GM23338 (cell line): ENCODE data around the gene C2CD5. TPM values are rescaled to one million over a fixed set of nuclear protein-coding genes. Genes with fewer than 3 reads are reported as not detected.

Experiments
- ATAC-seq: fragments of 200-7000 bp; cut with Tn5 transposase; 3 replicates; pipeline ENCODE4 v1.9.1; 2020
- DNase-seq: peaks from one replicate; pipeline ENCODE4 v3.0.0-alpha.2; 2015; ENCODE audit warnings: low spot score
- H2AFZ ChIP-seq: fragments of 200-600 bp; sonication (generic); 2 replicates; pipeline ENCODE4 v1.8.0; 2016; ENCODE audit warnings: antibody characterized with exemption, mild to moderate bottlenecking, moderate library complexity
- H3F3A ChIP-seq: fragments of 200-600 bp; sonication (generic); replicated peaks from 2 replicates; pipeline ENCODE4 v1.8.0; 2017; ENCODE audit warnings: antibody characterized with exemption, mixed run types, low read depth
- H3K27ac ChIP-seq: fragments of 200-600 bp; sonication (generic); 2 replicates; pipeline ENCODE4 v1.6.1; 2016; ENCODE audit warnings: low read depth
- H3K27me3 ChIP-seq: fragments of 200-600 bp; sonication (generic); 2 replicates; pipeline ENCODE4 v1.8.0; 2016; ENCODE audit warnings: mild to moderate bottlenecking, mixed run types, moderate library complexity; ENCODE audit not compliant: insufficient read depth
- H3K36me3 ChIP-seq: fragments of 200-600 bp; sonication (generic); 2 replicates; pipeline ENCODE4 v1.8.0; 2016; ENCODE audit warnings: mild to moderate bottlenecking; ENCODE audit not compliant: insufficient read depth
- H3K4me1 ChIP-seq: fragments of 200-600 bp; sonication (generic); 2 replicates; pipeline ENCODE4 v1.8.0; 2016; ENCODE audit warnings: mild to moderate bottlenecking, moderate library complexity; ENCODE audit not compliant: insufficient read depth
- H3K4me2 ChIP-seq: fragments of 200-600 bp; sonication (generic); 2 replicates; pipeline ENCODE4 v1.7.1; 2017; ENCODE audit warnings: mixed run types
- H3K4me3 ChIP-seq: fragments of 200-600 bp; sonication (generic); 2 replicates; pipeline ENCODE4 v1.6.1; 2016; ENCODE audit warnings: mixed run types
- H3K79me2 ChIP-seq: fragments of 200-600 bp; sonication (generic); replicated peaks from 2 replicates; pipeline ENCODE4 v1.8.0; 2017; ENCODE audit warnings: mild to moderate bottlenecking; ENCODE audit not compliant: insufficient read depth
- H3K9me2 ChIP-seq: fragments of 200-600 bp; sonication (generic); 2 replicates; pipeline ENCODE4 v1.8.0; 2017; ENCODE audit not compliant: insufficient read depth
- H4K20me1 ChIP-seq: fragments of 200-600 bp; sonication (generic); replicated peaks from 2 replicates; pipeline ENCODE4 v1.8.0; 2017; ENCODE audit warnings: mild to moderate bottlenecking; ENCODE audit not compliant: insufficient read depth
- H3K27ac Mint-ChIP-seq: 2 replicates; pipeline ENCODE4 v1.8.0; 2020; ENCODE audit warnings: inconsistent platforms, mild to moderate bottlenecking, moderate library complexity, mixed read lengths
- H3K27me3 Mint-ChIP-seq: 3 replicates; pipeline ENCODE4 v1.8.0; 2022; ENCODE audit warnings: low read depth, mild to moderate bottlenecking, moderate library complexity, mixed read lengths, inconsistent platforms; ENCODE audit not compliant: insufficient read depth, poor library complexity
- H3K36me3 Mint-ChIP-seq: 3 replicates; pipeline ENCODE4 v1.8.0; 2021; ENCODE audit warnings: low read depth, mild to moderate bottlenecking, inconsistent platforms, moderate library complexity, mixed read lengths
- H3K4me1 Mint-ChIP-seq: 3 replicates; pipeline ENCODE4 v1.8.0; 2020; ENCODE audit warnings: mild to moderate bottlenecking, inconsistent platforms, mixed read lengths
- H3K4me3 Mint-ChIP-seq: 3 replicates; pipeline ENCODE4 v1.8.0; 2021; ENCODE audit warnings: moderate library complexity, mild to moderate bottlenecking, inconsistent platforms, mixed read lengths
- H3K9me3 Mint-ChIP-seq: 3 replicates; pipeline ENCODE4 v1.8.0; 2020; ENCODE audit warnings: moderate library complexity, mild to moderate bottlenecking, inconsistent platforms, mixed read lengths
- CREB1 ChIP-seq: fragments of 250-450 bp; sonication (Bioruptor Pico); IDR thresholded peaks from 2 replicates; pipeline ENCODE4 v1.5.0; 2020; ENCODE audit warnings: low read depth, mild to moderate bottlenecking, moderate library complexity
- EZH2 ChIP-seq: fragments of 200-600 bp; sonication (generic); IDR thresholded peaks from one replicate; pipeline ENCODE4 v1.8.0; 2017; ENCODE audit warnings: antibody characterized with exemption, mild to moderate bottlenecking, low read depth; ENCODE audit not compliant: unreplicated experiment
- EZH2phosphoT487 ChIP-seq: fragments of 200-600 bp; sonication (generic); IDR thresholded peaks from one replicate; pipeline ENCODE4 v1.8.1; 2018; ENCODE audit warnings: antibody characterized with exemption; ENCODE audit not compliant: unreplicated experiment
- JUNB ChIP-seq: IDR thresholded peaks from one replicate; pipeline ENCODE4 v1.6.1; 2016; ENCODE audit warnings: antibody characterized with exemption; ENCODE audit not compliant: unreplicated experiment
- NANOG ChIP-seq: IDR thresholded peaks from 2 replicates; pipeline ENCODE4 v1.6.1; 2016; ENCODE audit warnings: antibody characterized with exemption, borderline replicate concordance
- POLR2AphosphoS5 ChIP-seq: IDR thresholded peaks from 2 replicates; pipeline ENCODE4 v1.6.1; 2016; ENCODE audit warnings: antibody characterized with exemption, low read depth
- STAT1 ChIP-seq: IDR thresholded peaks from one replicate; pipeline ENCODE4 v1.6.1; 2016; ENCODE audit warnings: antibody characterized with exemption; ENCODE audit not compliant: unreplicated experiment
- ZNF114 ChIP-seq: fragments of 250-450 bp; sonication (Bioruptor Pico); IDR thresholded peaks from 2 replicates; pipeline ENCODE4 v1.5.0; 2020; ENCODE audit warnings: mild to moderate bottlenecking, moderate library complexity
- ZNF331 ChIP-seq: fragments of 250-450 bp; sonication (Bioruptor Pico); IDR thresholded peaks from 2 replicates; pipeline ENCODE4 v1.5.0; 2020; ENCODE audit warnings: low read depth, mild to moderate bottlenecking, moderate library complexity
- polyA plus RNA-seq: library from polyadenylated mRNA; unstranded; fragments of >200 nt; fragmentation: Nextera tagmentation; extraction: Ambion mirVana; gene quantifications from 2 replicates; pipeline ENCODE4 v1.2.1, GENCODE V29; 2016
- total RNA-seq: library from RNA; depleted of rRNA; stranded (reverse); fragments of >200 nt; shearing (Covaris generic); gene quantifications from 2 replicates; pipeline ENCODE4 v1.2.3, GENCODE V29; 2014
- TF ChIP-seq, protein P1 (sequence below), 2 experiments: fragments of 200-600 bp in 1 of 2; sonication (generic) in 1 of 2; conservative IDR thresholded peaks; 2 replicates each; pipeline versions ENCODE4 v1.5.1 to v1.6.1; 2016 to 2017; ENCODE audit warnings: antibody characterized with exemption in 2 of 2, low read depth in 2 of 2, mild to moderate bottlenecking in 2 of 2, moderate library complexity in 1 of 2
- TF ChIP-seq, protein P2 (sequence below): IDR thresholded peaks from one replicate; pipeline ENCODE4 v1.6.1; 2018; ENCODE audit warnings: antibody characterized with exemption; ENCODE audit not compliant: unreplicated experiment
- TF ChIP-seq, protein P3 (sequence below): IDR thresholded peaks from 2 replicates; pipeline ENCODE4 v1.6.1; 2016; ENCODE audit warnings: antibody characterized with exemption

The C2CD5 gene
- total and polyA plus RNA-seq, 2 experiments from 2014 or later: 22.0 to 68.6 TPM

DNA sequence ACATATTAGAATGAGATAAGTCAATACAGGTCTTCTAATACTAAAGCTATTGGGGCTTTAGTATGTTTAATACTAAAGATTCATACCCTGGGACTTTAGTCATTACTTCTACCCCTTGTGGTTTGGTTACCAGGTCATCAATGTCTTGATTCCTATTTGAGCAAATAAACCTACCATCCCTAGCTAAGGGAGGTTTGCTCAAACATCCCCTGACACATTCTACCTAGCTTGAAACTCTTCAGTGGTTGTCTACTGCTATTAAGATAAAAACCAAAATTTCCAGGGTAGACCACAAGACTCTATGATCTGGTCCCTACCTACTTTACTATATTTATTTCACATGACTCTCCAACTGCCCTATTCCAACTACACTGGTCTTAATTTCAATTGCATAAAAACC lies 7.3 kb upstream of the C2CD5 start (continued):
- TF ChIP-seq, protein P1, sequence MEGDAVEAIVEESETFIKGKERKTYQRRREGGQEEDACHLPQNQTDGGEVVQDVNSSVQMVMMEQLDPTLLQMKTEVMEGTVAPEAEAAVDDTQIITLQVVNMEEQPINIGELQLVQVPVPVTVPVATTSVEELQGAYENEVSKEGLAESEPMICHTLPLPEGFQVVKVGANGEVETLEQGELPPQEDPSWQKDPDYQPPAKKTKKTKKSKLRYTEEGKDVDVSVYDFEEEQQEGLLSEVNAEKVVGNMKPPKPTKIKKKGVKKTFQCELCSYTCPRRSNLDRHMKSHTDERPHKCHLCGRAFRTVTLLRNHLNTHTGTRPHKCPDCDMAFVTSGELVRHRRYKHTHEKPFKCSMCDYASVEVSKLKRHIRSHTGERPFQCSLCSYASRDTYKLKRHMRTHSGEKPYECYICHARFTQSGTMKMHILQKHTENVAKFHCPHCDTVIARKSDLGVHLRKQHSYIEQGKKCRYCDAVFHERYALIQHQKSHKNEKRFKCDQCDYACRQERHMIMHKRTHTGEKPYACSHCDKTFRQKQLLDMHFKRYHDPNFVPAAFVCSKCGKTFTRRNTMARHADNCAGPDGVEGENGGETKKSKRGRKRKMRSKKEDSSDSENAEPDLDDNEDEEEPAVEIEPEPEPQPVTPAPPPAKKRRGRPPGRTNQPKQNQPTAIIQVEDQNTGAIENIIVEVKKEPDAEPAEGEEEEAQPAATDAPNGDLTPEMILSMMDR (conservative IDR thresholded peaks at IDR 0.05; ENCODE audit: low read depth in 2 of 2): no peak
- TF ChIP-seq STAT1 (no peak), NANOG (no peak), JUNB (no peak), EZH2phosphoT487 (no peak), CREB1 (no peak), ZNF114 (CRISPR knock-in tag) (no peak)
- TF ChIP-seq, protein P2, sequence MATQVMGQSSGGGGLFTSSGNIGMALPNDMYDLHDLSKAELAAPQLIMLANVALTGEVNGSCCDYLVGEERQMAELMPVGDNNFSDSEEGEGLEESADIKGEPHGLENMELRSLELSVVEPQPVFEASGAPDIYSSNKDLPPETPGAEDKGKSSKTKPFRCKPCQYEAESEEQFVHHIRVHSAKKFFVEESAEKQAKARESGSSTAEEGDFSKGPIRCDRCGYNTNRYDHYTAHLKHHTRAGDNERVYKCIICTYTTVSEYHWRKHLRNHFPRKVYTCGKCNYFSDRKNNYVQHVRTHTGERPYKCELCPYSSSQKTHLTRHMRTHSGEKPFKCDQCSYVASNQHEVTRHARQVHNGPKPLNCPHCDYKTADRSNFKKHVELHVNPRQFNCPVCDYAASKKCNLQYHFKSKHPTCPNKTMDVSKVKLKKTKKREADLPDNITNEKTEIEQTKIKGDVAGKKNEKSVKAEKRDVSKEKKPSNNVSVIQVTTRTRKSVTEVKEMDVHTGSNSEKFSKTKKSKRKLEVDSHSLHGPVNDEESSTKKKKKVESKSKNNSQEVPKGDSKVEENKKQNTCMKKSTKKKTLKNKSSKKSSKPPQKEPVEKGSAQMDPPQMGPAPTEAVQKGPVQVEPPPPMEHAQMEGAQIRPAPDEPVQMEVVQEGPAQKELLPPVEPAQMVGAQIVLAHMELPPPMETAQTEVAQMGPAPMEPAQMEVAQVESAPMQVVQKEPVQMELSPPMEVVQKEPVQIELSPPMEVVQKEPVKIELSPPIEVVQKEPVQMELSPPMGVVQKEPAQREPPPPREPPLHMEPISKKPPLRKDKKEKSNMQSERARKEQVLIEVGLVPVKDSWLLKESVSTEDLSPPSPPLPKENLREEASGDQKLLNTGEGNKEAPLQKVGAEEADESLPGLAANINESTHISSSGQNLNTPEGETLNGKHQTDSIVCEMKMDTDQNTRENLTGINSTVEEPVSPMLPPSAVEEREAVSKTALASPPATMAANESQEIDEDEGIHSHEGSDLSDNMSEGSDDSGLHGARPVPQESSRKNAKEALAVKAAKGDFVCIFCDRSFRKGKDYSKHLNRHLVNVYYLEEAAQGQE: no peak
- TF ChIP-seq, protein P3, sequence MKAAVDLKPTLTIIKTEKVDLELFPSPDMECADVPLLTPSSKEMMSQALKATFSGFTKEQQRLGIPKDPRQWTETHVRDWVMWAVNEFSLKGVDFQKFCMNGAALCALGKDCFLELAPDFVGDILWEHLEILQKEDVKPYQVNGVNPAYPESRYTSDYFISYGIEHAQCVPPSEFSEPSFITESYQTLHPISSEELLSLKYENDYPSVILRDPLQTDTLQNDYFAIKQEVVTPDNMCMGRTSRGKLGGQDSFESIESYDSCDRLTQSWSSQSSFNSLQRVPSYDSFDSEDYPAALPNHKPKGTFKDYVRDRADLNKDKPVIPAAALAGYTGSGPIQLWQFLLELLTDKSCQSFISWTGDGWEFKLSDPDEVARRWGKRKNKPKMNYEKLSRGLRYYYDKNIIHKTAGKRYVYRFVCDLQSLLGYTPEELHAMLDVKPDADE: no peak

DNA sequence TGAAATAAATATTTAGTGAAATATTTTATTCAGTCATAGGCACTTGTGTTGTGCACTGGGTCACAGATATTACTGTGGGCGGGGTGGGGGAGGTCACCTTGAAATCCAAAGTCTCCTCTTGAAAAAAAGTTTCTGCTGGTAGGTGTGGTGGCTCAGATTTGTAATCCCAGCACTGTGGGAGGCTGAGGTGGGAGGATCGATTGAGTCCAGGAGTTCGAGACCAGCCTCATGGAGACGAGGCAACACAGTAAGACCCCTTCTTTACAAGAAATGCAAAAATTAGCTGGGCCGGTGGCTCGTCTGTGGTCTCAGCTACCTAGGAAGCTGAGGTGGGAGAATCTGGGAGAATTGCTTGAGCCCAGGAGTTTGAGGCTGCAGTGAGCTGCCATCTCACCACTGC lies 913 bp upstream of the C2CD5 start:
- H3K4me3 Mint-ChIP-seq: peak overlapping the region; percentile 93
- peaks cover 17% of the 10 kb centered on the region for H3K79me2 ChIP-seq
- peak overlapping the region; percentile 89 for H3K4me3 ChIP-seq
- TF ChIP-seq EZH2phosphoT487: no peak
- TF ChIP-seq EZH2: no peak
- TF ChIP-seq, protein P2: no peak
- no peak for TF ChIP-seq NANOG
- no peak for TF ChIP-seq CREB1
- TF ChIP-seq ZNF114 (CRISPR knock-in tag): no peak
- TF ChIP-seq, protein P3: no peak
- TF ChIP-seq JUNB: no peak
- TF ChIP-seq ZNF331 (CRISPR knock-in tag): no peak
- no peak for TF ChIP-seq POLR2AphosphoS5

More for the DNA sequence above, 913 bp upstream of the C2CD5 start:
- Mint-ChIP-seq H3K27me3 (peaks cover 4% of the 10 kb centered on the region), H3K27ac (no peak overlapping the region), H3K36me3 (peaks cover 4% of the 10 kb centered on the region; the same call in 2 of the 3 replicates), H3K4me1 (peaks cover 30% of the 10 kb centered on the region), H3K9me3 (no peaks in the 10 kb centered on the region; the same call in 2 of the 3 replicates)
- peak overlapping the region; percentile 48 for H3K4me2 ChIP-seq
- H3K36me3 ChIP-seq: no peaks in the 10 kb centered on the region
- no peaks in the 10 kb centered on the region; the same call in 1 of the 2 replicates for H3F3A ChIP-seq
- DNase-seq (no peak), ATAC-seq (no peak)
- peaks cover 15% of the 10 kb centered on the region for H3K4me1 ChIP-seq
- H2AFZ ChIP-seq: peak overlapping the region; percentile 64
- no peaks in the 10 kb centered on the region for H3K9me2 ChIP-seq
- no peaks in the 10 kb centered on the region for H4K20me1 ChIP-seq
- H3K27me3 ChIP-seq: no peaks in the 10 kb centered on the region
- peak overlapping the region; percentile 28; the same call in 1 of the 2 replicates for H3K27ac ChIP-seq
